Ishikawa (cell line): Measurements from ENCODE around the gene MEIS1.

Experiments
- CEBPB ChIP-seq: IDR thresholded peaks from 2 replicates; pipeline ENCODE4 v1.6.1; 2012
- CREB1 ChIP-seq: IDR thresholded peaks from 2 replicates; pipeline ENCODE4 v1.6.1; 2012; ENCODE audit warnings: low read depth
- EGR1 ChIP-seq: IDR thresholded peaks from 2 replicates; pipeline ENCODE4 v1.6.1; 2012
- EP300 ChIP-seq: IDR thresholded peaks from 2 replicates; pipeline ENCODE4 v1.6.1; 2012; ENCODE audit warnings: borderline replicate concordance
- FOXM1 ChIP-seq: IDR thresholded peaks from 2 replicates; pipeline ENCODE4 v1.6.1; 2012; ENCODE audit warnings: low read depth, borderline replicate concordance
- NFIC ChIP-seq: IDR thresholded peaks from 2 replicates; pipeline ENCODE4 v1.6.1; 2012
- RAD21 ChIP-seq: IDR thresholded peaks from 2 replicates; pipeline ENCODE4 v1.6.1; 2012; ENCODE audit warnings: low read depth
- REST ChIP-seq: IDR thresholded peaks from 2 replicates; pipeline ENCODE4 v1.6.1; 2012; ENCODE audit warnings: low read depth, mild to moderate bottlenecking
- TAF1 ChIP-seq: IDR thresholded peaks from 2 replicates; pipeline ENCODE4 v1.6.1; 2012; ENCODE audit warnings: low read depth, mild to moderate bottlenecking
- TCF12 ChIP-seq: IDR thresholded peaks from 2 replicates; pipeline ENCODE4 v1.6.1; 2012; ENCODE audit warnings: low read depth
- TEAD4 ChIP-seq: IDR thresholded peaks from 2 replicates; pipeline ENCODE4 v1.6.1; 2012
- YY1 ChIP-seq: IDR thresholded peaks from 2 replicates; pipeline ENCODE4 v1.6.1; 2012; ENCODE audit warnings: low read depth
- ZBTB7A ChIP-seq: IDR thresholded peaks from 2 replicates; pipeline ENCODE4 v1.6.1; 2012; ENCODE audit warnings: low read depth
- TF ChIP-seq, protein P1 (sequence below): IDR thresholded peaks from 2 replicates; pipeline ENCODE4 v1.6.1; 2012
- TF ChIP-seq, protein P2 (sequence below): IDR thresholded peaks from 2 replicates; pipeline ENCODE4 v1.6.1; 2012

The MEIS1 gene

DNA sequence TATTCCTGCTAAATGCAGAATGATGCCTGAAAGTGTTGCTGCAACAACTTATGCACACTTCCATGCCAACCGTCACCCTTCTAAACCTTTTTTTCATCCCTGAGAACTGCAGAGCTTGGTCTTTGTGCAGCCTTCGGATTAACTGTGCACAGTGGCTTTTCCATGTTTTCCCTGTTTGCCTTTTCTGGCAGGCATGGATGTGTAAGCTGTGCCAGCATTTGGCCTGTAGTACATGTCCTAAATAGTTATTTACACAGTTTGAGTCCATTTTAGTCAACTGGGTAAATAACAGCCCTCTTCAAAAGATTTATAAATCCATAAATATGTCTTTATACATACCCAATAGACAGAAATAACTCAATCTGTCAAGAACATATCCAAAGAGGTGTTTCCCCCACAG, 31.5 kb downstream of the MEIS1 start:
- TF ChIP-seq RAD21 = no peak
- no peak for TF ChIP-seq EP300
- no peak for TF ChIP-seq TCF12
- no peak for TF ChIP-seq ZBTB7A
- TF ChIP-seq, protein P1, sequence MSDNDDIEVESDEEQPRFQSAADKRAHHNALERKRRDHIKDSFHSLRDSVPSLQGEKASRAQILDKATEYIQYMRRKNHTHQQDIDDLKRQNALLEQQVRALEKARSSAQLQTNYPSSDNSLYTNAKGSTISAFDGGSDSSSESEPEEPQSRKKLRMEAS = no peak
- no peak for TF ChIP-seq NFIC
- TF ChIP-seq, protein P2, sequence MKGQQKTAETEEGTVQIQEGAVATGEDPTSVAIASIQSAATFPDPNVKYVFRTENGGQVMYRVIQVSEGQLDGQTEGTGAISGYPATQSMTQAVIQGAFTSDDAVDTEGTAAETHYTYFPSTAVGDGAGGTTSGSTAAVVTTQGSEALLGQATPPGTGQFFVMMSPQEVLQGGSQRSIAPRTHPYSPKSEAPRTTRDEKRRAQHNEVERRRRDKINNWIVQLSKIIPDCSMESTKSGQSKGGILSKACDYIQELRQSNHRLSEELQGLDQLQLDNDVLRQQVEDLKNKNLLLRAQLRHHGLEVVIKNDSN = no peak
- TF ChIP-seq CREB1 = no peak
- no peak for TF ChIP-seq TAF1
- no peak for TF ChIP-seq CEBPB
- no peak for TF ChIP-seq YY1
- no peak for TF ChIP-seq FOXM1

DNA sequence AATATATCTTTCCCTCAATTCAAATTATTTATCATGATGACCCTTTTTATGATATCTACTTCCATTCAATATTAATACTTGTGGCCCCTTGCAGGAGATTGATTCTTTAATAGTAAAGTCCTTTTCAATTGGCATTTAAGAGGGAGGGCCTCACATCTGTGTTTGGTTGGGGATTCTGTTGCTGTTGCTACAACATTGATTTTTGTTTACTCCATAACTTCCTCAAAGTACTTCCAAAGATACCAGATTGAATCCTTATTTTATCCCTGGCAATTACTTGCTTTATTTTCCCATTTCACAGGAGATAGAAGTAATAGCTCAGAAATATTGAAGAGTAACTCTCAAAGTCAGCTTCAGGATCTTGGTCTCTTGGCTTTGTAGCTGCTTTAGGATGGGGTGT, 32.8 kb downstream of the MEIS1 start:
- TF ChIP-seq ZBTB7A (no peak), RAD21 (no peak), NFIC (no peak), YY1 (no peak), FOXM1 (no peak), CEBPB (no peak), TAF1 (no peak)
- TF ChIP-seq, protein P1 = no peak

DNA sequence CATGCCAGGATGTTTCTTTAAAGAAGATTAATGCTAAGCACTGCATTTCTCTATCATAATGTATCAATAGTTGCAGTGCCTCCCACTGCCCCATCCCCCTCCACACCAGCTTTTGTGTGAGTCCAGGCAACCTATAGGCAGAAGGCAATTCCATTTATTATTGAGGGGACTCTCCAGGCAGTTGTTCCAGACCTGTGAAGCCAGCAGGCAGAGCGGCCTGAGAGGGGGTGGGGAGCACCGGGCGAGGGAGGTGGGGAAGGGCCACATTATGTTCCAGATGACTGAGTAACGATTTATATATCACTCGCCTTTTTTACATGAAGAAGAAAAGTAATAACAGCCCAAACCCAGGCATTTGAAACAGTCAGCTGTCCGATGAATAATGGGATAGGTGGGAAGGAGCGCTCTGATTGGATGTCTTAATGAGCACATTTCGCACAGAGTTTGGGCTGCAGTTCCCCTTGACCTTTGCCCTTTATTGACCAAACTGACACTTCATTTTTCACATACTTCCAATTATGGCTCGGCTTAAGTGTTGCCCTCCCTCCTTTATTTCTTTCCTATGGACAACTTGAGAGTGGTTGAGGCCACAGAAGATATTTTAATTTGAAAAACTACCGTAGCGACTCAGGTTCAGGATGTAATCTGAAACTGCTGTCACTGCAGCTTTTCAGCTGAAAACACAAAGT, 34.4 kb downstream of the MEIS1 start:
- TF ChIP-seq NFIC (no peak), RAD21 (no peak), CEBPB (no peak), EGR1 (no peak), TEAD4 (no peak)
- TF ChIP-seq, protein P1 = no peak

GRCh38 chr2:66470199-66470598, 35.3 kb downstream of the MEIS1 start:
- TF ChIP-seq, protein P2 = no peak
- no peak for TF ChIP-seq REST
- TF ChIP-seq CEBPB = no peak
- no peak for TF ChIP-seq EGR1
- no peak for TF ChIP-seq EP300
- no peak for TF ChIP-seq YY1
- TF ChIP-seq CREB1 = no peak
- no peak for TF ChIP-seq NFIC
- no peak for TF ChIP-seq TAF1
- TF ChIP-seq, protein P1 = no peak
- TF ChIP-seq ZBTB7A = no peak
- no peak for TF ChIP-seq TCF12
- no peak for TF ChIP-seq TEAD4
- TF ChIP-seq RAD21 = no peak
- no peak for TF ChIP-seq FOXM1

- TF ChIP-seq FOXM1 = no peak
- no peak for TF ChIP-seq EP300
- no peak for TF ChIP-seq TAF1
- no peak for TF ChIP-seq EGR1
- no peak for TF ChIP-seq YY1
- TF ChIP-seq CREB1 = no peak
- TF ChIP-seq, protein P2 = no peak
- no peak for TF ChIP-seq NFIC
- no peak for TF ChIP-seq CEBPB
- TF ChIP-seq REST = no peak
- TF ChIP-seq, protein P1 = no peak
These were observed 37.4 kb downstream of the MEIS1 start for GRCh38 chr2:66472225-66472843.
